ENCODE measurements around the gene COL4A3. TPM values are rescaled to one million over a fixed set of nuclear protein-coding genes. Genes with fewer than 3 reads are reported as not detected.
"Not testable (repeated sequence)": the region's sequence is repeated elsewhere in the genome, so short reads cannot be mapped to it uniquely, and the experiment has no call there.

COL4A3 gene
- total RNA-seq, 2 experiments from 2014 or later = not detected

- H3K4me1 Mint-ChIP-seq; H3K4me3 Mint-ChIP-seq; H3K9me3 Mint-ChIP-seq; H3K27ac Mint-ChIP-seq; POLR2A ChIA-PET; CTCF ChIA-PET; H3K36me3 Mint-ChIP-seq (ENCODE audit: low read depth); DNase-seq: not testable (repeated sequence)
- peaks cover 12% of the 10 kb centered on the region for H3K27me3 Mint-ChIP-seq
Observed at GRCh38 chr2:227171779-227172178, 7.4 kb downstream of the COL4A3 start.

GRCh38 chr2:227177592-227178336, 13.3 kb downstream of the COL4A3 start:
- H3K4me3 Mint-ChIP-seq = no peak overlapping the region

GRCh38 chr2:227179988-227180685, 15.7 kb downstream of the COL4A3 start:
- Mint-ChIP-seq H3K36me3 (ENCODE audit: low read depth) (no peaks in the 10 kb centered on the region), H3K4me1 (no peaks in the 10 kb centered on the region), H3K27me3 (peaks cover 6% of the 10 kb centered on the region), H3K9me3 (no peaks in the 10 kb centered on the region), H3K27ac (no peak overlapping the region), H3K4me3 (no peak overlapping the region)
- ChIA-PET CTCF (no interaction called here), POLR2A (no interaction called here)
- no peak for DNase-seq

More at GRCh38 chr2:227177592-227178336, 13.3 kb downstream of the COL4A3 start:
- DNase-seq = no peak
- Mint-ChIP-seq H3K36me3 (ENCODE audit: low read depth) (no peaks in the 10 kb centered on the region), H3K27ac (no peak overlapping the region), H3K4me1 (no peaks in the 10 kb centered on the region), H3K9me3 (no peaks in the 10 kb centered on the region), H3K27me3 (peaks cover 4% of the 10 kb centered on the region)
- POLR2A ChIA-PET = no interaction called here
- CTCF ChIA-PET = no interaction called here

GRCh38 chr2:227180770-227181169, 16.3 kb downstream of the COL4A3 start:
- Mint-ChIP-seq H3K4me1 (no peaks in the 10 kb centered on the region), H3K9me3 (no peaks in the 10 kb centered on the region), H3K27ac (no peak overlapping the region), H3K36me3 (ENCODE audit: low read depth) (no peaks in the 10 kb centered on the region), H3K27me3 (peaks cover 6% of the 10 kb centered on the region), H3K4me3 (no peak overlapping the region)
- CTCF ChIA-PET = no interaction called here
- no peak for DNase-seq
- POLR2A ChIA-PET = no interaction called here

GRCh38 chr2:227182765-227183164, 18.3 kb downstream of the COL4A3 start:
- no peak overlapping the region for H3K4me3 Mint-ChIP-seq
- H3K36me3 Mint-ChIP-seq (ENCODE audit: low read depth) = no peaks in the 10 kb centered on the region
- no peaks in the 10 kb centered on the region for H3K9me3 Mint-ChIP-seq
- no peak for DNase-seq
- ChIA-PET POLR2A (no interaction called here), CTCF (interaction anchor here (0.9 kb wide), 1 partner anchor 56 kb away, joined by 3 read pairs; no protein-coding TSS in a partner anchor)
- H3K4me1 Mint-ChIP-seq = no peaks in the 10 kb centered on the region
- H3K27ac Mint-ChIP-seq = no peak overlapping the region
- peaks cover 9% of the 10 kb centered on the region for H3K27me3 Mint-ChIP-seq

- Mint-ChIP-seq H3K4me1 (no peaks in the 10 kb centered on the region), H3K36me3 (ENCODE audit: low read depth) (no peaks in the 10 kb centered on the region), H3K27ac (no peak overlapping the region), H3K4me3 (no peak overlapping the region), H3K9me3 (no peaks in the 10 kb centered on the region), H3K27me3 (peaks cover 16% of the 10 kb centered on the region)
- ChIA-PET CTCF (no interaction called here), POLR2A (no interaction called here)
- DNase-seq = no peak
Observed at GRCh38 chr2:227183657-227184367, 19.4 kb downstream of the COL4A3 start.

- H3K27ac Mint-ChIP-seq = no peak overlapping the region
- ChIA-PET CTCF (no interaction called here), POLR2A (no interaction called here)
- H3K36me3 Mint-ChIP-seq (ENCODE audit: low read depth) = no peaks in the 10 kb centered on the region
- no peak overlapping the region for H3K4me3 Mint-ChIP-seq
- no peaks in the 10 kb centered on the region for H3K9me3 Mint-ChIP-seq
- no peak for DNase-seq
- H3K4me1 Mint-ChIP-seq = no peaks in the 10 kb centered on the region
- peaks cover 24% of the 10 kb centered on the region for H3K27me3 Mint-ChIP-seq
Observed at GRCh38 chr2:227185615-227186232, 21.3 kb downstream of the COL4A3 start.

- no peak for DNase-seq
- Mint-ChIP-seq H3K9me3 (no peaks in the 10 kb centered on the region), H3K27me3 (peaks cover 28% of the 10 kb centered on the region), H3K27ac (no peak overlapping the region), H3K36me3 (ENCODE audit: low read depth) (no peaks in the 10 kb centered on the region), H3K4me1 (no peaks in the 10 kb centered on the region), H3K4me3 (no peak overlapping the region)
- ChIA-PET POLR2A (no interaction called here), CTCF (no interaction called here)
Observed at GRCh38 chr2:227186751-227187150, 22.3 kb downstream of the COL4A3 start.

GRCh38 chr2:227188292-227188691, 23.9 kb downstream of the COL4A3 start:
- H3K36me3 Mint-ChIP-seq (ENCODE audit: low read depth) = no peaks in the 10 kb centered on the region
- ChIA-PET CTCF (no interaction called here), POLR2A (no interaction called here)
- no peak overlapping the region for H3K4me3 Mint-ChIP-seq
- no peak overlapping the region for H3K27ac Mint-ChIP-seq
- DNase-seq = no peak
- peaks cover 27% of the 10 kb centered on the region for H3K27me3 Mint-ChIP-seq
- H3K4me1 Mint-ChIP-seq = no peaks in the 10 kb centered on the region
- no peaks in the 10 kb centered on the region for H3K9me3 Mint-ChIP-seq

GRCh38 chr2:227191367-227191766, 26.9 kb downstream of the COL4A3 start:
- no peaks in the 10 kb centered on the region for H3K36me3 Mint-ChIP-seq (ENCODE audit: low read depth)
- H3K27me3 Mint-ChIP-seq = peaks cover 25% of the 10 kb centered on the region
- ChIA-PET CTCF (no interaction called here), POLR2A (no interaction called here)
- H3K27ac Mint-ChIP-seq = no peak overlapping the region
- no peak overlapping the region for H3K4me3 Mint-ChIP-seq
- no peaks in the 10 kb centered on the region for H3K4me1 Mint-ChIP-seq
- no peak for DNase-seq
- no peaks in the 10 kb centered on the region for H3K9me3 Mint-ChIP-seq

GRCh38 chr2:227192491-227192890, 28.1 kb downstream of the COL4A3 start:
- H3K27ac Mint-ChIP-seq = no peak overlapping the region
- no peaks in the 10 kb centered on the region for H3K9me3 Mint-ChIP-seq
- H3K27me3 Mint-ChIP-seq = peaks cover 23% of the 10 kb centered on the region
- no peaks in the 10 kb centered on the region for H3K4me1 Mint-ChIP-seq
- no peaks in the 10 kb centered on the region for H3K36me3 Mint-ChIP-seq (ENCODE audit: low read depth)
- H3K4me3 Mint-ChIP-seq = no peak overlapping the region
- POLR2A ChIA-PET = no interaction called here
- CTCF ChIA-PET = no interaction called here
- no peak for DNase-seq

- Mint-ChIP-seq H3K4me1 (no peaks in the 10 kb centered on the region), H3K4me3 (no peak overlapping the region), H3K27me3 (peaks cover 12% of the 10 kb centered on the region), H3K27ac (no peak overlapping the region), H3K9me3 (no peaks in the 10 kb centered on the region), H3K36me3 (ENCODE audit: low read depth) (no peaks in the 10 kb centered on the region)
- CTCF ChIA-PET = no interaction called here
- DNase-seq = no peak
- POLR2A ChIA-PET = no interaction called here
Observed at GRCh38 chr2:227194219-227194618, 29.8 kb downstream of the COL4A3 start.

- H3K4me3 Mint-ChIP-seq = no peak overlapping the region
- no peak for DNase-seq
- peaks cover 2% of the 10 kb centered on the region for H3K27me3 Mint-ChIP-seq
- H3K27ac Mint-ChIP-seq = no peak overlapping the region
- no peaks in the 10 kb centered on the region for H3K4me1 Mint-ChIP-seq
- no peaks in the 10 kb centered on the region for H3K36me3 Mint-ChIP-seq (ENCODE audit: low read depth)
- POLR2A ChIA-PET = no interaction called here
- no peaks in the 10 kb centered on the region for H3K9me3 Mint-ChIP-seq
- CTCF ChIA-PET = no interaction called here
Observed at GRCh38 chr2:227198866-227199265, 34.4 kb downstream of the COL4A3 start.

All from activated CD4-positive, alpha-beta T cell treated with anti-CD3 and anti-CD28 coated beads, Interleukin-2, amount 10 ng/mL, durations not matched to agents 7 days and 5 days (primary cell).